Body of pancreas (tissue), 4 donors: Measurements from ENCODE around the gene ZFC3H1. TPM values are rescaled to one million over a fixed set of nuclear protein-coding genes. Genes with fewer than 3 reads are reported as not detected.

Experiments
- ATAC-seq: fragments of 150-250 bp; one replicate; pipeline ENCODE4 v1.9.1; 2016
- DNase-seq, 4 donors: peaks; one replicate each; pipeline ENCODE4 v3.0.0-alpha.2; 2019
- H3K27ac ChIP-seq, 4 donors: fragments of 200-600 bp; sonication (generic); 1 replicate in 3 of 4; 2 replicates in 1 of 4; pipeline versions ENCODE4 v1.5.1 to v1.6.1; 2016 to 2019; ENCODE audit warnings: mild to moderate bottlenecking in 1 of 4, mixed read lengths in 1 of 4, moderate library complexity in 1 of 4
- H3K27me3 ChIP-seq, 2 donors: fragments of 200-600 bp; sonication (generic); one replicate each; pipeline ENCODE4 v1.6.0; 2016; ENCODE audit warnings: mild to moderate bottlenecking in 1 of 2
- H3K36me3 ChIP-seq, 2 donors: fragments of 200-600 bp; sonication (generic); replicated peaks in 1 of 2; 2 replicates each; pipeline ENCODE4 v1.5.1; 2016; ENCODE audit warnings: low read depth in 2 of 2; ENCODE audit not compliant: insufficient read depth in 1 of 2
- H3K4me1 ChIP-seq: fragments of 200-600 bp; sonication (generic); one replicate; pipeline ENCODE4 v1.6.0; 2016
- H3K4me3 ChIP-seq, 2 donors: fragments of 200-600 bp; sonication (generic); 1 replicate in 1 of 2; 2 replicates in 1 of 2; pipeline ENCODE4 v1.5.1; 2016 to 2019
- H3K9me3 ChIP-seq, 3 donors: fragments of 200-600 bp; sonication (generic); 1 replicate in 2 of 3; 2 replicates in 1 of 3; pipeline ENCODE4 v1.5.1; 2016
- CTCF ChIP-seq, 7 experiments: fragments of 450-650 bp in 4 of 7; fragments of 200-600 bp in 3 of 7; sonication (generic) in 3 of 7; IDR thresholded peaks; one replicate each; pipeline ENCODE4 v1.5.1; 2016 to 2019; ENCODE audit warnings: antibody characterized with exemption in 7 of 7
- POLR2A ChIP-seq, 3 donors: fragments of 450-650 bp; IDR thresholded peaks; one replicate each; pipeline ENCODE4 v1.6.1; 2016; ENCODE audit warnings: antibody characterized with exemption in 3 of 3, mild to moderate bottlenecking in 2 of 3
- WGBS, 2 donors: methylation state at CpG; one replicate each; pipeline ENCODE4 v1.1.5; 2017; 5-methylcytosine and 5-hydroxymethylcytosine counted together
- intact Hi-C: fragments of 100-400 bp; cut with DNase I; formaldehyde crosslinking; loops from one replicate; pipeline ENCODE4 v1.15.1; 2023
- total RNA-seq, 2 donors: library from RNA; depleted of rRNA; stranded (reverse); fragments of >200 nt; gene quantifications; one replicate each; pipeline ENCODE4 v1.1.0, GENCODE V29; 2016

The ZFC3H1 gene
- total RNA-seq, 2 donors from 2014 or later, result 36.1 to 116 TPM

GRCh38 chr12:71686658-71687025 is 23.0 kb upstream of the ZFC3H1 start:
- Histone ChIP-seq H3K4me3 (peak overlapping the region in 1 of 2 donors; percentile 82), H3K36me3 (no peaks in the 10 kb centered on the region), H3K4me1 (peaks cover 38% of the 10 kb centered on the region), H3K27ac (peak overlapping the region; percentile 37 to 96 (median 82)), H3K9me3 (no peaks in the 10 kb centered on the region), H3K27me3 (no peaks in the 10 kb centered on the region)
- no peak for TF ChIP-seq CTCF (IDR thresholded peaks at IDR 0.05)
- TF ChIP-seq POLR2A (IDR thresholded peaks at IDR 0.05), result no peak
- no peak for DNase-seq
- intact Hi-C loops, result no loop called here
- 5 to 7% methylated on average over 3 of the region's 3 CpGs for WGBS, 2 donors
- no peak for ATAC-seq

DNA sequence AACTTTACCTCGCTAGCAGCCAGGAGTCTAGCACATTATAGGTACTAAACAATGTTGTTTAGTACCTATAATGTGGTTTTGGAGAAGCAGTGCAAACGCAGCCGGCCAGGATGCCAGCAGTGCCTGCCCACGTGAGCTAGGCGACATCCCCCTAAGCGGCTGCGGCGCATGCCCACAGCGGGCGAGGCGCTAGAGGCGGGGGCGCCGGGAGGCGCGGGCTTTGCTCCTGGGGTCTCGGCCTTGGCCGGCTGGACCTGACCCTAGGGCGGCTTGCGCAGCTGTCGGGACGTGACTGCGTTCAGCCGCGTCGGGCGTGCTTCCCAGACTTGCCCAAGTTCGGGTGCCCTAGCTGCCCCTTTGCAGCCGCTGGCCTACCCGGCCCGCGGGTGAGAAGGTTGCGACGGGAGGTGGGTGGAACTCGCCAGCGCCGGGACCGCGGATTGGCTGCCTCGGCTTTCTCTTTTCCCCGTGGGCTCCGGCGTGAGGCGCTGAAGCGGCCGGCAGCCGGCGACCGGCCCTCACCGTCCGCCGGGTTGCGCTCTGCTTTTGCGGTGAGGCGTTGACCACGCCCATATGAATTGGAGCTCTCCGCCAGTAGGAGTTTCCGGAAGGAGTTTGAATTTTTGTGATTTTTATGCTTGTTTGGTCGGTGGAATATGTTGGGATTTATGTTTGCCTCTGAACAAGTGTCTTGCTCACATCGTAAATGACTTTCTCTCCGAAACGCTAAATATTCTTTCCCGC is 22.4 kb upstream of the ZFC3H1 start, which contains the start of gene TMEM19:
TMEM19 (plus strand) TSS at position 169 of the 744 bp plus-strand sequence. CDS start 599 bp downstream, outside the sequence.
- Histone ChIP-seq H3K4me3 (peak within 1 kb of the TSS; percentile 29 to 82), H3K4me1 (peaks cover 38% of the 10 kb centered on the region), H3K36me3 (no peaks in the 10 kb centered on the region), H3K9me3 (no peaks in the 10 kb centered on the region), H3K27ac (peak within 1 kb of the TSS; percentile 79 to 96 (median 86)), H3K27me3 (no peaks in the 10 kb centered on the region)
- peak; percentile 57 to 85 (median 85) for TF ChIP-seq POLR2A (IDR thresholded peaks at IDR 0.05)
- peak in 5 of 7 experiments; percentile 25 to 43 (median 41) for TF ChIP-seq CTCF (IDR thresholded peaks at IDR 0.05)
- DNase-seq (peak; percentile 91 to 94 (median 92)), ATAC-seq (peak; percentile 99)
- 0% methylated on average over 21 to 60 of the region's 63 CpGs for WGBS, 2 donors
- intact Hi-C loops, result no loop called here

- ATAC-seq (no peak), DNase-seq (peak in 1 of 4 donors; percentile 18)
- H3K27ac ChIP-seq, result peak overlapping the region; percentile 79 to 96 (median 86)
- peaks cover 36% of the 10 kb centered on the region for H3K4me1 ChIP-seq
- TF ChIP-seq POLR2A (IDR thresholded peaks at IDR 0.05) (no peak), CTCF (IDR thresholded peaks at IDR 0.05) (no peak)
- H3K9me3 ChIP-seq, result no peaks in the 10 kb centered on the region
- H3K27me3 ChIP-seq, result no peaks in the 10 kb centered on the region
- 22 to 23% methylated on average over 19 of the region's 19 CpGs for WGBS, 2 donors
- no peaks in the 10 kb centered on the region for H3K36me3 ChIP-seq
- H3K4me3 ChIP-seq, result peak overlapping the region; percentile 29 to 82
- intact Hi-C loops, result no loop called here
These were observed 21.8 kb upstream of the ZFC3H1 start for GRCh38 chr12:71685312-71685906.

DNA sequence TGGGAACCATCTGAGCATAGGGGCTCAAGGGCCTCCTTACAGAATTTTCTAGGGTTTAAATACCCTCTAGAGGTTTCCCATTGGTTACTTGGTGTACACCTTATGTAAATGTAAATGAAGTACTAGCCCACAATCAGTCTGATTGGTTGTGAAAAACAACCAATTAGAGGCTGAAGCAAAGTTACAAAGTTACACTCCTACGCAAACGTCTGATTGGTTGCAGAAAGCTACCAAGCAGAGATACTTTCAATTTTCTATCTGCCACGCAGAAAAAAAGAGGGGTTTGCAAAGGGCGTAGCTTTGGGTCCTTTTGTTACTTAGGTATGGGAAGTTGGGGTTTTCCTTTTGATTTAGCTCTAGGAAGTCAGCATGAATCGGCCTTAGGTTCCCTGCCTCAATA is 20.4 kb upstream of the ZFC3H1 start:
- WGBS, 2 donors, result 61 to 67% methylated on average over 5 of the region's 5 CpGs
- Histone ChIP-seq H3K4me3 (no peak overlapping the region), H3K4me1 (peaks cover 29% of the 10 kb centered on the region), H3K27me3 (no peaks in the 10 kb centered on the region), H3K36me3 (no peaks in the 10 kb centered on the region), H3K9me3 (no peaks in the 10 kb centered on the region), H3K27ac (no peak overlapping the region)
- no peak for DNase-seq
- intact Hi-C loops, result no loop called here
- ATAC-seq, result no peak
- TF ChIP-seq CTCF (IDR thresholded peaks at IDR 0.05) (no peak), POLR2A (IDR thresholded peaks at IDR 0.05) (no peak)
